Suppressor macrophage treated with lipopolysaccharide for 4 hours (primary cell): Measurements from ENCODE around the gene TMEM108.

ENCODE experiments used
- DNase-seq: peaks from one replicate; pipeline ENCODE4 v3.0.0-alpha.2; 2020

TMEM108 gene

GRCh38 chr3:133367403-133367802 is 329.2 kb downstream of the TMEM108 start:
- no peak for DNase-seq

- DNase-seq: no peak
Measured at GRCh38 chr3:133367956-133368355, 329.8 kb downstream of the TMEM108 start.

- no peak for DNase-seq
Measured at GRCh38 chr3:133368371-133369067, 330.3 kb downstream of the TMEM108 start.

- DNase-seq: no peak
Measured at GRCh38 chr3:133369068-133369440, 330.9 kb downstream of the TMEM108 start.

- no peak for DNase-seq
Measured at GRCh38 chr3:133371181-133371580, 333.0 kb downstream of the TMEM108 start.

GRCh38 chr3:133371676-133372075 is 333.5 kb downstream of the TMEM108 start:
- no peak for DNase-seq

GRCh38 chr3:133374708-133375402 is 336.7 kb downstream of the TMEM108 start:
- no peak for DNase-seq

- no peak for DNase-seq
Measured at GRCh38 chr3:133375403-133375745, 337.2 kb downstream of the TMEM108 start.

GRCh38 chr3:133376810-133377209 is 338.6 kb downstream of the TMEM108 start:
- DNase-seq: no peak

GRCh38 chr3:133377396-133377795 is 339.2 kb downstream of the TMEM108 start:
- DNase-seq: peak; percentile 44

- DNase-seq: no peak
Measured at GRCh38 chr3:133379926-133380325, 341.7 kb downstream of the TMEM108 start.

GRCh38 chr3:133380481-133381225 is 342.5 kb downstream of the TMEM108 start:
- DNase-seq: no peak

- DNase-seq: no peak
Measured at GRCh38 chr3:133381346-133382109, 343.3 kb downstream of the TMEM108 start.

GRCh38 chr3:133383175-133383574 is 345.0 kb downstream of the TMEM108 start:
- no peak for DNase-seq

GRCh38 chr3:133383741-133384140 is 345.6 kb downstream of the TMEM108 start:
- no peak for DNase-seq

GRCh38 chr3:133384331-133385027 is 346.3 kb downstream of the TMEM108 start:
- DNase-seq: peak; percentile 19

GRCh38 chr3:133386876-133387275 is 348.7 kb downstream of the TMEM108 start:
- no peak for DNase-seq

GRCh38 chr3:133387341-133387740 is 349.1 kb downstream of the TMEM108 start:
- DNase-seq: no peak

- DNase-seq: no peak
Measured at GRCh38 chr3:133388696-133389395, 350.7 kb downstream of the TMEM108 start.

- DNase-seq: no peak
Measured at GRCh38 chr3:133390715-133391114, 352.5 kb downstream of the TMEM108 start.

GRCh38 chr3:133393204-133393603 is 355.0 kb downstream of the TMEM108 start:
- no peak for DNase-seq
